HepG2 (cell line): ENCODE measurements around the gene MYOZ3. TPM values are rescaled to one million over a fixed set of nuclear protein-coding genes. Genes with fewer than 3 reads are reported as not detected.

Experiments
- BORCS8-MEF2B ChIP-seq: sonication (generic); formaldehyde crosslinking; IDR thresholded peaks from 2 replicates; pipeline ENCODE4 v1.8.0; 2022; ENCODE audit warnings: mild to moderate bottlenecking, missing genetic modification reagents
- FOXP4 ChIP-seq: sonication (generic); formaldehyde crosslinking; IDR thresholded peaks from 2 replicates; pipeline ENCODE4 v1.4.0; 2020; ENCODE audit warnings: missing genetic modification reagents
- ISX ChIP-seq: sonication (generic); formaldehyde crosslinking; conservative IDR thresholded peaks from 2 replicates; pipeline ENCODE4 v1.5.0; 2020; ENCODE audit warnings: missing genetic modification reagents
- MTA1 ChIP-seq: sonication (generic); formaldehyde crosslinking; IDR thresholded peaks from 2 replicates; pipeline ENCODE4 v1.4.0; 2020; ENCODE audit warnings: missing genetic modification reagents, mild to moderate bottlenecking, borderline replicate concordance
- PHF21A ChIP-seq: sonication (generic); formaldehyde crosslinking; IDR thresholded peaks from 2 replicates; pipeline ENCODE4 v1.5.0; 2020; ENCODE audit warnings: mild to moderate bottlenecking, missing genetic modification reagents
- PLSCR1 ChIP-seq: sonication (generic); formaldehyde crosslinking; IDR thresholded peaks from 2 replicates; pipeline ENCODE4 v1.5.0; 2020; ENCODE audit warnings: missing genetic modification reagents, mild to moderate bottlenecking, borderline replicate concordance
- SPEN ChIP-seq: sonication (generic); formaldehyde crosslinking; IDR thresholded peaks from 2 replicates; pipeline ENCODE4 v1.5.1; 2020; ENCODE audit warnings: low read depth, mild to moderate bottlenecking, missing genetic modification reagents
- TAF15 ChIP-seq: fragments of 200-400 bp; formaldehyde crosslinking; IDR thresholded peaks from one replicate; pipeline ENCODE4 v1.6.1; 2018; ENCODE audit warnings: mild to moderate bottlenecking, low read depth, low read length; ENCODE audit not compliant: poor library complexity, severe bottlenecking
- TARDBP ChIP-seq: sonication (generic); formaldehyde crosslinking; IDR thresholded peaks from 2 replicates; pipeline ENCODE4 v1.8.0; 2022; ENCODE audit warnings: mild to moderate bottlenecking, missing genetic modification reagents
- TEAD2 ChIP-seq: sonication (generic); formaldehyde crosslinking; IDR thresholded peaks from 2 replicates; pipeline ENCODE4 v1.9.0; 2021; ENCODE audit warnings: missing genetic modification reagents
- ZNF513 ChIP-seq: sonication (generic); formaldehyde crosslinking; conservative IDR thresholded peaks from 2 replicates; pipeline ENCODE4 v1.5.0; 2020; ENCODE audit warnings: missing genetic modification reagents
- ZNF574 ChIP-seq: sonication (generic); formaldehyde crosslinking; IDR thresholded peaks from 2 replicates; pipeline ENCODE4 v1.4.0; 2020; ENCODE audit warnings: missing genetic modification reagents
- ZNF646 ChIP-seq: sonication (generic); formaldehyde crosslinking; IDR thresholded peaks from 2 replicates; pipeline ENCODE4 v1.9.0; 2021; ENCODE audit warnings: mild to moderate bottlenecking, missing genetic modification reagents
- ZNF670 ChIP-seq: sonication (generic); formaldehyde crosslinking; IDR thresholded peaks from 2 replicates; pipeline ENCODE4 v1.8.0; 2022; ENCODE audit warnings: mild to moderate bottlenecking, missing genetic modification reagents, borderline replicate concordance
- ZNF780A ChIP-seq: sonication (generic); formaldehyde crosslinking; IDR thresholded peaks from 2 replicates; pipeline ENCODE4 v1.8.0; 2022; ENCODE audit warnings: mild to moderate bottlenecking, missing genetic modification reagents, moderate library complexity
- ZSCAN25 ChIP-seq: sonication (generic); formaldehyde crosslinking; IDR thresholded peaks from 2 replicates; pipeline ENCODE4 v1.8.0; 2022; ENCODE audit warnings: mild to moderate bottlenecking, missing genetic modification reagents
- polyA plus RNA-seq, 8 experiments: library from polyadenylated mRNA; depleted of rRNA in 3 of 8; stranded (reverse) in 7 of 8; unstranded in 1 of 8; fragments of >200 nt; fragmentation: Illumina TruSeq in 4 of 8; extraction: Trizol in 4 of 8; gene quantifications; 2 replicates each; pipeline versions ENCODE4 v1.2.1 to v1.2.3, GENCODE V29; 2011 to 2016; ENCODE audit warnings: low read depth in 4 of 8, missing spikeins in 1 of 8, mixed read lengths in 1 of 8; ENCODE audit not compliant: insufficient read depth in 1 of 8
- total RNA-seq, 5 experiments: library from RNA; depleted of rRNA; stranded (reverse); fragments of >200 nt; fragmentation: Illumina TruSeq; extraction: Trizol; gene quantifications; 2 replicates each; pipeline ENCODE4 v1.2.3, GENCODE V29; 2016; ENCODE audit warnings: low read depth in 1 of 5

MYOZ3 gene
- total and polyA plus RNA-seq, 2 of the 13 experiments (the other 11 are each of a cell fraction or from before 2014, with no cell fraction given): 0.05 TPM; not detected in 1

GRCh38 chr5:150616024-150616470, 45.0 kb upstream of the MYOZ3 start (continued):
- TF ChIP-seq TEAD2 (CRISPR knock-in tag) (no peak), ISX (CRISPR knock-in tag) (no peak), BORCS8-MEF2B (CRISPR knock-in tag) (peak; percentile 29; the same call in 1 of the 2 replicates), FOXP4 (CRISPR knock-in tag) (peak; percentile 53), ZSCAN25 (CRISPR knock-in tag) (peak; percentile 53; the same call in 1 of the 2 replicates), ZNF574 (CRISPR knock-in tag) (0 out of 2 replicates have a peak, but pooled peaks have one; percentile 27), ZNF513 (CRISPR knock-in tag) (no peak), TARDBP (CRISPR knock-in tag) (peak; percentile 63), SPEN (CRISPR knock-in tag) (no peak), ZNF670 (CRISPR knock-in tag) (no peak), MTA1 (CRISPR knock-in tag) (peak; percentile 95; the same call in 1 of the 2 replicates), PLSCR1 (no peak), PHF21A (CRISPR knock-in tag) (peak; percentile 60), ZNF646 (no peak), ZNF780A (CRISPR knock-in tag) (no peak), TAF15 (no peak)
